ENCODE results near the gene CDKN2A.

Gene CDKN2A

DNA sequence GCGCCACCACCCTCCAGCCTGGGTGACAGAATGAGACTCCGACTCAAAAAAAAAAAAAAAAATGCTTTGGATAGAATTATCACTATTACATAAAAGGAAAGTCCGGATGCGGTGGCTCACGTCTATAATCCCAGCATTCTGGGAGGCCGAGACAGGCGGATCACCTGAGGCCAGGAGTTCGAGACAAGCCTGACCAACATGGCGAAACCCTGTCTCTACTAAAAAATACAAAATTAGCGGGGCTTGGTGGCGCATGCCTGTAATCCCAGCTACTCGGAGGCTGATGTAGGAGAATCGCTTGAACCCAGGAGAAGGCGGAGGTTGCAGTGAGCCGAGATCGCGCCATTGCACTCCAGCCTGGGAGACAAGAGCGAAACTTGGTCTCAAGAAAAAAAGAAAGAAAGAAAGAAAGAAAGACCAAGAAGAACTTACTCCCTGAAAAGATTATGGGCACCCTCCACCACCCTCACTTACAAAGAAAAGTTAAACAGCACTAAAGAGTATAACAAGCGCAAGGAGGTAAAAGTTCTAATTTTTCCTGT lies 17.8 kb downstream of the CDKN2A start:
- Mint-ChIP-seq H3K4me1 (peaks cover 18% of the 10 kb centered on the region), H3K4me3 (no peak overlapping the region), H3K9me3 (peaks cover 9% of the 10 kb centered on the region), H3K36me3 (ENCODE audit: low read depth) (peaks cover 5% of the 10 kb centered on the region), H3K27me3 (peaks cover 83% of the 10 kb centered on the region), H3K27ac (no peak overlapping the region)
- ATAC-seq (no peak), DNase-seq (no peak)

- peak overlapping the region; percentile 72 for H3K4me3 Mint-ChIP-seq
- peaks cover 21% of the 10 kb centered on the region for H3K4me1 Mint-ChIP-seq
- H3K27ac Mint-ChIP-seq, result peak overlapping the region; percentile 27
- peaks cover 13% of the 10 kb centered on the region for H3K36me3 Mint-ChIP-seq (ENCODE audit: low read depth)
- ATAC-seq, result peak; percentile 69
- DNase-seq, result peak; percentile 55
- H3K9me3 Mint-ChIP-seq, result peaks cover 14% of the 10 kb centered on the region
- peaks cover 89% of the 10 kb centered on the region for H3K27me3 Mint-ChIP-seq
Observed at GRCh38 chr9:21974722-21975409, 19.3 kb downstream of the CDKN2A start.

- Mint-ChIP-seq H3K27me3 (peaks cover 89% of the 10 kb centered on the region), H3K9me3 (peaks cover 12% of the 10 kb centered on the region), H3K4me3 (peak overlapping the region; percentile 72), H3K36me3 (ENCODE audit: low read depth) (peaks cover 14% of the 10 kb centered on the region), H3K4me1 (peaks cover 21% of the 10 kb centered on the region), H3K27ac (no peak overlapping the region)
- ATAC-seq (no peak), DNase-seq (no peak)
Observed at GRCh38 chr9:21974343-21974721, 19.9 kb downstream of the CDKN2A start.

DNA sequence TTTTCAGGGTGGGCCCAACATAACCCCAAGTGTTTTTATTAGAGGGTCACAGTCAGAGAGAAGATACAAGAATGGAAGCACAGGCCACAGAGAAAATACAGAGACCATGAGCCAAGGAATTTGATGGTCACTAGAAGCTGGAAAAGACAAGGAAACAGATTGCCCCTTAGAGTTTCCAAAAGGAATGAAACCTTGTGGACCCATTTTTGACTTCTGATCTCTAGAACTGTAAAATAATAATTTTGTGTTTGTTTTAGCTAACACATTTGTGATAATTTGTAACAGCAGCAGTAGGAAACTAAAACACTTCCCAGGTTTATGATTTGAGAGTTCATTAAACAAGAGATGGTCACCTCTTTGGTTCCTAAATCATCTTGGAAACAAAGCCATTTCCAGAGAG lies 21.8 kb downstream of the CDKN2A start:
- Mint-ChIP-seq H3K9me3 (peaks cover 23% of the 10 kb centered on the region), H3K4me1 (peaks cover 29% of the 10 kb centered on the region)
- no peak for ATAC-seq

GRCh38 chr9:21970800-21971640 lies 23.2 kb downstream of the CDKN2A start:
- peaks cover 92% of the 10 kb centered on the region for H3K27me3 Mint-ChIP-seq
- ATAC-seq, result no peak
- no peak for DNase-seq
- peaks cover 33% of the 10 kb centered on the region for H3K4me1 Mint-ChIP-seq
- peaks cover 22% of the 10 kb centered on the region for H3K36me3 Mint-ChIP-seq (ENCODE audit: low read depth)
- H3K27ac Mint-ChIP-seq, result peak overlapping the region; percentile 23
- H3K4me3 Mint-ChIP-seq, result no peak overlapping the region
- H3K9me3 Mint-ChIP-seq, result peaks cover 27% of the 10 kb centered on the region

More for the DNA sequence above, 21.8 kb downstream of the CDKN2A start:
- no peak overlapping the region for H3K4me3 Mint-ChIP-seq
- no peak for DNase-seq
- H3K27ac Mint-ChIP-seq, result no peak overlapping the region
- H3K27me3 Mint-ChIP-seq, result peaks cover 93% of the 10 kb centered on the region
- H3K36me3 Mint-ChIP-seq (ENCODE audit: low read depth), result peaks cover 20% of the 10 kb centered on the region

DNA sequence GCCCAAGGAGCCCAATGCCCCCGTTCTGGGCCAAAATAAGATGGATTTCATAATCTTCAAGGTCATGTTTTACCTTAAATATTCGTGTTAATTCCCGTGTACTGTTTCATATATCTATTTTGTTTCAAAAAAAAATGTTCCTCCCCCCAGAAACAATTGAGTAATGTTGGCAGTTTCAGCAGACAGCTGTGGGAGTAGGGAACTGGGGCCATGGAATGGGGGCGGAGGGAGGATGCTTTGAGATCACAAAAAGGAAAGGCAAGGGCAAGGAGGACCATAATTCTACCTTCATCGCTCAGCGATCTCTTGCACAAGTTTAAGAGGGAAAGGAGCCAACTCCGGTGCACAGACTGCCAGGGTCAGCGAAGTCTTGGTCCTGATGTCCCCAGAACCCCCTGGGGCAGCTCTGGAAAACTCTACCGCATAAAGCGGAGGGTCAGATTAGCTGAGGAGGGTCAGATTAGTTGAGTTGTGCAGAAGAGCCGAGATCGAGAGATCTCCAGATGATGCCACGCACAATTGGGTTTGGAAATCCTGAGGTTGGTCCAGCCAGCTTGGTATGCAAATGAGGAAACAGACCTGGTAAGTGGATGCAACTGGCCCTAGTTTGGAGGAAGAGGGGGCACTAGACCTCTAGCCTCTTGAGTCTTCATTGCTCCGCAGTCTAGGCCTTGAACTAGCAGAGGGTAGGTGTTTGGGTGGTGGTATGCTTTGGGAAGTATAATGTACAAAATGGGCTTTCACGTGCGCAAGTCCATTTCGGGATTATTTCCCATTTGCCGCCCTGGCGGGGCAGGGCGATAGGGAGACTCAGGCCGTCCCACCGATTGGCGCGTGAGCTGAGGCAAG lies 24.0 kb downstream of the CDKN2A start:
- no peak for ATAC-seq
- H3K36me3 Mint-ChIP-seq (ENCODE audit: low read depth), result peaks cover 22% of the 10 kb centered on the region
- no peak for DNase-seq
- peaks cover 27% of the 10 kb centered on the region for H3K9me3 Mint-ChIP-seq
- no peak overlapping the region for H3K4me3 Mint-ChIP-seq
- H3K27me3 Mint-ChIP-seq, result peaks cover 92% of the 10 kb centered on the region
- H3K4me1 Mint-ChIP-seq, result peaks cover 37% of the 10 kb centered on the region
- no peak overlapping the region for H3K27ac Mint-ChIP-seq

GRCh38 chr9:21969011-21969940 lies 24.9 kb downstream of the CDKN2A start:
- Mint-ChIP-seq H3K4me1 (peaks cover 36% of the 10 kb centered on the region), H3K36me3 (ENCODE audit: low read depth) (peaks cover 19% of the 10 kb centered on the region), H3K9me3 (peaks cover 27% of the 10 kb centered on the region), H3K27ac (peak overlapping the region; percentile 49), H3K27me3 (peaks cover 93% of the 10 kb centered on the region), H3K4me3 (peak overlapping the region; percentile 22)
- ATAC-seq (no peak), DNase-seq (no peak)

- Mint-ChIP-seq H3K9me3 (peaks cover 27% of the 10 kb centered on the region), H3K27me3 (peaks cover 94% of the 10 kb centered on the region), H3K36me3 (ENCODE audit: low read depth) (peaks cover 17% of the 10 kb centered on the region), H3K27ac (peak overlapping the region; percentile 49), H3K4me3 (peak overlapping the region; percentile 22), H3K4me1 (peaks cover 34% of the 10 kb centered on the region)
- ATAC-seq, result no peak
- no peak for DNase-seq
Observed at GRCh38 chr9:21968331-21969010, 25.7 kb downstream of the CDKN2A start.

DNA sequence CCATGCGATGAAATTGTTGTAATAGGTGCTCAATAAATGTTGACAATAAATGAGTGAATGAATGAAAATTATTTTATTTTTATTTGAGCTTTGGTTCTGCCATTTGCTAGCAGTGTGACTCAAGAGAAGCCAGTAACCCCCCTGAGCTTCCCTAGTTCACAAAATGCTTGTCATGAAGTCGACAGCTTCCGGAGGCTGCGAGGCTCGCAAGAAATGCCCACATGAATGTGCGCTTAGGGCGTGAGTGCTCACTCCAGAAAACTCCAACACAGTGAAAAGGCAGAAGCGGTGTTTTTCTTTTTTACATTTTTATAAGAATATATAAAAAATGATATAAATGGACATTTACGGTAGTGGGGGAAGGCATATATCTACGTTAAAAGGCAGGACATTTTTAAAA lies 26.5 kb downstream of the CDKN2A start:
- H3K27ac Mint-ChIP-seq, result no peak overlapping the region
- peaks cover 17% of the 10 kb centered on the region for H3K36me3 Mint-ChIP-seq (ENCODE audit: low read depth)
- ATAC-seq (no peak), DNase-seq (no peak)
- H3K4me1 Mint-ChIP-seq, result peaks cover 31% of the 10 kb centered on the region
- peaks cover 27% of the 10 kb centered on the region for H3K9me3 Mint-ChIP-seq
- no peak overlapping the region for H3K4me3 Mint-ChIP-seq
- H3K27me3 Mint-ChIP-seq, result peaks cover 96% of the 10 kb centered on the region

- ATAC-seq, result no peak
- no peak for DNase-seq
- Mint-ChIP-seq H3K9me3 (peaks cover 27% of the 10 kb centered on the region), H3K4me3 (no peak overlapping the region), H3K4me1 (peaks cover 31% of the 10 kb centered on the region), H3K27me3 (peaks cover 94% of the 10 kb centered on the region), H3K36me3 (ENCODE audit: low read depth) (peaks cover 17% of the 10 kb centered on the region), H3K27ac (no peak overlapping the region)
Observed at GRCh38 chr9:21967169-21967568, 27.0 kb downstream of the CDKN2A start.

DNA sequence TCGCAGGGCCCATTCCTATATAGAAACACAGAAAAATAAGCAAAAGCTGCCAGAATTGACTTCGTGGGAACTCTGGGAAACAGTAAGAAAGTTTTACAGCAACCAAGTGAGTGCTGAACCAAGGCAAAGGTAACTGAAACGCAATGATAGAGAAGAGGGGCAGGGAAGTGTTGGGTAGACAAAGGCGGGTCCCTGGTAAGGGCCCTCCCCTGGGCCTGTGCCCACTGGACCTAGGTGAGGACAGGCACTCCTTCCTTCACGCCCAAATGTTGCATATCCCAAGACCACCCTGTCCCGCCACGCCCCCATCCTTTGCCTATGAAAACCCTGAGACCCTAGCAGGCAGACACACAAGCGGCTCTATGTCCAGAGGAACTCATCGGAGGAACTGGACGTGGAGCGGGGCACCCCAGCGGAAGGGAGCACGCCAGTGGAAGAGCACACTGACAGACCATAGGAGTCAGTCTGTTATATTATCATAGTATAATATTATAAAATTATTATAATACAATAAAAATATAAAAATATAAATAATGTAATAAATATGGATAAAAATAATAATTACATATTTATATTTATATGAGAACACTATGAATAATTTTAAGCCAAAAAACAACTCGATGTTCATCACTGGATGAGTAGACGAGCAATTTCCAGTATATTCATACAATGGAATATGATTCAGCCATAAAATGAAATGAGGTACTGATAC lies 27.9 kb downstream of the CDKN2A start:
- H3K4me3 Mint-ChIP-seq, result peak overlapping the region; percentile 27
- H3K9me3 Mint-ChIP-seq, result peaks cover 25% of the 10 kb centered on the region
- peaks cover 31% of the 10 kb centered on the region for H3K4me1 Mint-ChIP-seq
- no peak for DNase-seq
- ATAC-seq, result no peak
- H3K36me3 Mint-ChIP-seq (ENCODE audit: low read depth), result peaks cover 17% of the 10 kb centered on the region
- peaks cover 95% of the 10 kb centered on the region for H3K27me3 Mint-ChIP-seq
- H3K27ac Mint-ChIP-seq, result no peak overlapping the region

- H3K27ac Mint-ChIP-seq, result peak overlapping the region; percentile 59
- H3K36me3 Mint-ChIP-seq (ENCODE audit: low read depth), result peaks cover 13% of the 10 kb centered on the region
- H3K27me3 Mint-ChIP-seq, result peaks cover 94% of the 10 kb centered on the region
- H3K4me1 Mint-ChIP-seq, result peaks cover 28% of the 10 kb centered on the region
- DNase-seq (peak; percentile 55), ATAC-seq (peak; percentile 55)
- peak overlapping the region; percentile 63 for H3K4me3 Mint-ChIP-seq
- peaks cover 23% of the 10 kb centered on the region for H3K9me3 Mint-ChIP-seq
Observed at GRCh38 chr9:21965401-21965951, 28.7 kb downstream of the CDKN2A start.

All from activated naive CD8-positive, alpha-beta T cell treated with anti-CD3 and anti-CD28 coated beads, Interleukin-2, amount 50 U/mL, for 24 hours (primary cell).